ENCODE measurements around the gene OLIG1.

DNA sequence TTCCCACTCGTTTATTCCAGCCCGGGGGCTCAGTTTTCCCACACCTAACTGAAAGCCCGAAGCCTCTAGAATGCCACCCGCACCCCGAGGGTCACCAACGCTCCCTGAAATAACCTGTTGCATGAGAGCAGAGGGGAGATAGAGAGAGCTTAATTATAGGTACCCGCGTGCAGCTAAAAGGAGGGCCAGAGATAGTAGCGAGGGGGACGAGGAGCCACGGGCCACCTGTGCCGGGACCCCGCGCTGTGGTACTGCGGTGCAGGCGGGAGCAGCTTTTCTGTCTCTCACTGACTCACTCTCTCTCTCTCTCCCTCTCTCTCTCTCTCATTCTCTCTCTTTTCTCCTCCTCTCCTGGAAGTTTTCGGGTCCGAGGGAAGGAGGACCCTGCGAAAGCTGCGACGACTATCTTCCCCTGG lies 43.5 kb upstream of the OLIG1 start:
- TF ChIP-seq, protein P1, sequence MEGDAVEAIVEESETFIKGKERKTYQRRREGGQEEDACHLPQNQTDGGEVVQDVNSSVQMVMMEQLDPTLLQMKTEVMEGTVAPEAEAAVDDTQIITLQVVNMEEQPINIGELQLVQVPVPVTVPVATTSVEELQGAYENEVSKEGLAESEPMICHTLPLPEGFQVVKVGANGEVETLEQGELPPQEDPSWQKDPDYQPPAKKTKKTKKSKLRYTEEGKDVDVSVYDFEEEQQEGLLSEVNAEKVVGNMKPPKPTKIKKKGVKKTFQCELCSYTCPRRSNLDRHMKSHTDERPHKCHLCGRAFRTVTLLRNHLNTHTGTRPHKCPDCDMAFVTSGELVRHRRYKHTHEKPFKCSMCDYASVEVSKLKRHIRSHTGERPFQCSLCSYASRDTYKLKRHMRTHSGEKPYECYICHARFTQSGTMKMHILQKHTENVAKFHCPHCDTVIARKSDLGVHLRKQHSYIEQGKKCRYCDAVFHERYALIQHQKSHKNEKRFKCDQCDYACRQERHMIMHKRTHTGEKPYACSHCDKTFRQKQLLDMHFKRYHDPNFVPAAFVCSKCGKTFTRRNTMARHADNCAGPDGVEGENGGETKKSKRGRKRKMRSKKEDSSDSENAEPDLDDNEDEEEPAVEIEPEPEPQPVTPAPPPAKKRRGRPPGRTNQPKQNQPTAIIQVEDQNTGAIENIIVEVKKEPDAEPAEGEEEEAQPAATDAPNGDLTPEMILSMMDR (IDR thresholded peaks at IDR 0.05), result no peak
- no peak for TF ChIP-seq POLR2AphosphoS5 (IDR thresholded peaks at IDR 0.05)
